K562 (cell line): ENCODE results near the gene SYNJ2.

Source experiments
- KAT8 ChIP-seq: fragments of 450-650 bp; IDR thresholded peaks from 2 replicates; pipeline ENCODE4 v1.6.1; 2016; ENCODE audit warnings: low read depth, mild to moderate bottlenecking
- POLR2B ChIP-seq: fragments of 450-650 bp; IDR thresholded peaks from 2 replicates; pipeline ENCODE4 v1.6.1; 2018; ENCODE audit warnings: low read depth; ENCODE audit not compliant: partially characterized antibody
- TF ChIP-seq, protein P1 (sequence below): sonication (generic); formaldehyde crosslinking; IDR thresholded peaks from 2 replicates; pipeline ENCODE4 v1.8.1; 2022; ENCODE audit warnings: missing genetic modification reagents

DNA sequence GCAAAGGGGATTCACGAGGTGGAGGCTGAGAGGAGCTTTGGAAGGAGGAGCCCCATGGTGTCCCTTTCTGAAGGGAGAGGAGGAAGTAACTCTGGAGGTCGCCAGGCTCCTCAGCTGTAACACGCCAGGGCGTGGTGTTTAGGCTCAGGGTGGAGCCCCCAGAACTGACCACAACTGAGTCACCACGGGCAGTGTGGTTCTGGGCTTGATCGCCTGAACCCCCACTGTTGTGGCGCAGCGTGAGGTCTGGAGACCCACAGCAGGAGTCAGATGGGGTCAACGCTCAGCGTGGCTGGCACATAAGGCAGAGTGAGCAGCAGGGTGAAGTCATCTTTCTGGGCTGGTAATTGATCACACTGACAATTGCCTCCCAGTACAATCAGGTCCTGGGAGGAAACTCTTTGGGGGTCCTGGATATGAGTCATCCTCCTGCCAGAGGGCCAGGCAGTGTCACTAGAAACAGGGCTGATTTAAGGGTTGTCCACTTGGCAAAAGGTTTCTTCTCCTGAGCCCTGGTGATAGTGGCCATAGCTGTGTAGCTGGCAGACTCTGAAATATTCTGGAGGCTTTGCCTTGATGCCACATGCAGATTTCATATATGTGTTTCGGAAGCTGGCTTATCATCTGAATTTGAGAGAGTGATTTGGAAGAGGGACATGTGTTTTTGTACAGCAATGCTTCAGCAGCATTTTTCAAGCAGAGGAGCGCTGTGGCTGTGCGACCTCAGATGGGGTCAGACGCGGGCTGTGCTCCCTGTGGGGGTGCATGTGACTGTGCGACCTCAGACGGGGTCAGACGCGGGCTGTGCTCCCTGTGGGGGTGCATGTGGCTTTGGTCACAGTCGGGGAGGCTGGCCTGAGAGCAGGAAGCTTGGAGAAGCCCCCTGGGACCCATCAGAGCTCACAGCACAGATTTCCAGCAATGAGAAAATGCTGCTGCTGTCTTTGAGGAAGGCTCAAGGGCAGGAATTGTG, 50.0 kb downstream of the SYNJ2 start:
- TF ChIP-seq, protein P1, sequence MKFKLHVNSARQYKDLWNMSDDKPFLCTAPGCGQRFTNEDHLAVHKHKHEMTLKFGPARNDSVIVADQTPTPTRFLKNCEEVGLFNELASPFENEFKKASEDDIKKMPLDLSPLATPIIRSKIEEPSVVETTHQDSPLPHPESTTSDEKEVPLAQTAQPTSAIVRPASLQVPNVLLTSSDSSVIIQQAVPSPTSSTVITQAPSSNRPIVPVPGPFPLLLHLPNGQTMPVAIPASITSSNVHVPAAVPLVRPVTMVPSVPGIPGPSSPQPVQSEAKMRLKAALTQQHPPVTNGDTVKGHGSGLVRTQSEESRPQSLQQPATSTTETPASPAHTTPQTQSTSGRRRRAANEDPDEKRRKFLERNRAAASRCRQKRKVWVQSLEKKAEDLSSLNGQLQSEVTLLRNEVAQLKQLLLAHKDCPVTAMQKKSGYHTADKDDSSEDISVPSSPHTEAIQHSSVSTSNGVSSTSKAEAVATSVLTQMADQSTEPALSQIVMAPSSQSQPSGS: peak; percentile 40; the same call in 1 of the 2 replicates
- TF ChIP-seq POLR2B (no peak), KAT8 (no peak)
